Activated CD8-positive, alpha-beta T cell treated with anti-CD3 and anti-CD28 coated beads for 36 hours (primary cell): ENCODE results near the gene GRM5. TPM values are rescaled to one million over a fixed set of nuclear protein-coding genes. Genes with fewer than 3 reads are reported as not detected.

Experiments used
- ATAC-seq: fragments of 200-7000 bp; cut with Tn5 transposase; one replicate; pipeline ENCODE4 v1.10.0; 2021; ENCODE audit warnings: mild to moderate bottlenecking, moderate library complexity
- CTCF ChIA-PET: fragments of 350-600 bp; sonication (Branson Sonifier 250); formaldehyde crosslinking; loops from one replicate; lab custom pipeline; 2021; ENCODE audit warnings: antibody characterized with exemption; lab: Charles Lee
- POLR2A ChIA-PET: fragments of 350-600 bp; sonication (Branson Sonifier 250); formaldehyde crosslinking; loops from one replicate; lab custom pipeline; 2021; ENCODE audit warnings: antibody characterized with exemption; lab: Charles Lee
- DNase-seq: peaks from one replicate; pipeline ENCODE4 v3.0.0-alpha.2; 2020
- H3K27ac Mint-ChIP-seq: one replicate; pipeline ENCODE4 v1.8.0; 2021; ENCODE audit warnings: mild to moderate bottlenecking, mixed read lengths
- H3K27me3 Mint-ChIP-seq: one replicate; pipeline ENCODE4 v1.8.0; 2021; ENCODE audit warnings: mixed read lengths
- H3K36me3 Mint-ChIP-seq: one replicate; pipeline ENCODE4 v1.8.0; 2021; ENCODE audit warnings: low read depth, mixed read lengths
- H3K4me1 Mint-ChIP-seq: one replicate; pipeline ENCODE4 v1.8.0; 2021; ENCODE audit warnings: low read depth, mixed read lengths
- H3K4me3 Mint-ChIP-seq: one replicate; pipeline ENCODE4 v1.8.0; 2021; ENCODE audit warnings: mild to moderate bottlenecking, moderate library complexity, mixed read lengths
- H3K9me3 Mint-ChIP-seq: one replicate; pipeline ENCODE4 v1.8.0; 2021; ENCODE audit warnings: mixed read lengths
- CTCF ChIP-seq: fragments of 200-600 bp; IDR thresholded peaks from one replicate; pipeline ENCODE4 v1.8.0; 2022; ENCODE audit warnings: antibody characterized with exemption, mild to moderate bottlenecking
- intact Hi-C: fragments of 100-400 bp; cut with micrococcal nuclease; formaldehyde crosslinking; loops from one replicate; pipeline ENCODE4 v1.10.0; 2022
- total RNA-seq, 2 experiments: library from RNA; stranded (reverse); gene quantifications; one replicate each; pipeline ENCODE4 v1.2.3, GENCODE V29; 2021

Gene GRM5
- total RNA-seq, 2 experiments from 2014 or later = not detected

- POLR2A ChIA-PET = no interaction called here
- no peaks in the 10 kb centered on the region for H3K36me3 Mint-ChIP-seq
Measured at GRCh38 chr11:88827018-88827676, 238.6 kb downstream of the GRM5 start.

GRCh38 chr11:88819616-88820015 is 246.2 kb downstream of the GRM5 start:
- H3K4me1 Mint-ChIP-seq = no peaks in the 10 kb centered on the region
- DNase-seq (no peak), ATAC-seq (no peak)
- H3K27me3 Mint-ChIP-seq = no peaks in the 10 kb centered on the region
- no peaks in the 10 kb centered on the region for H3K36me3 Mint-ChIP-seq
- peaks cover 3% of the 10 kb centered on the region for H3K9me3 Mint-ChIP-seq
- TF ChIP-seq CTCF = no peak
- intact Hi-C loops = no loop called here
- ChIA-PET POLR2A (no interaction called here), CTCF (interaction anchor here (0.6 kb wide), 1 partner anchor 324 kb away, joined by 3 read pairs; no protein-coding TSS in a partner anchor)
- H3K4me3 Mint-ChIP-seq = no peak overlapping the region
- no peak overlapping the region for H3K27ac Mint-ChIP-seq

More at GRCh38 chr11:88827018-88827676, 238.6 kb downstream of the GRM5 start:
- ATAC-seq (no peak), DNase-seq (no peak)
- Mint-ChIP-seq H3K9me3 (peaks cover 2% of the 10 kb centered on the region), H3K27me3 (no peaks in the 10 kb centered on the region), H3K4me3 (no peak overlapping the region), H3K27ac (no peak overlapping the region), H3K4me1 (no peaks in the 10 kb centered on the region)
- CTCF ChIA-PET = no interaction called here
- no peak for TF ChIP-seq CTCF
- intact Hi-C loops = no loop called here

- CTCF ChIA-PET = no interaction called here
- no peak for ATAC-seq
- H3K4me1 Mint-ChIP-seq = peaks cover 1% of the 10 kb centered on the region
Measured at GRCh38 chr11:88818978-88819377, 246.8 kb downstream of the GRM5 start.

GRCh38 chr11:88815505-88815904 is 250.3 kb downstream of the GRM5 start:
- Mint-ChIP-seq H3K27ac (no peak overlapping the region), H3K4me1 (peaks cover 9% of the 10 kb centered on the region), H3K9me3 (peaks cover 3% of the 10 kb centered on the region), H3K36me3 (no peaks in the 10 kb centered on the region), H3K27me3 (no peaks in the 10 kb centered on the region), H3K4me3 (no peak overlapping the region)
- no peak for ATAC-seq
- POLR2A ChIA-PET = no interaction called here
- intact Hi-C loops = no loop called here
- CTCF ChIA-PET = no interaction called here
- no peak for TF ChIP-seq CTCF
- no peak for DNase-seq

More at GRCh38 chr11:88818978-88819377, 246.8 kb downstream of the GRM5 start:
- DNase-seq = no peak
- peaks cover 3% of the 10 kb centered on the region for H3K9me3 Mint-ChIP-seq
- intact Hi-C loops = no loop called here
- H3K27me3 Mint-ChIP-seq = no peaks in the 10 kb centered on the region
- no peak overlapping the region for H3K4me3 Mint-ChIP-seq
- no peak overlapping the region for H3K27ac Mint-ChIP-seq
- no peaks in the 10 kb centered on the region for H3K36me3 Mint-ChIP-seq
- no peak for TF ChIP-seq CTCF
- POLR2A ChIA-PET = no interaction called here

- ATAC-seq = no peak
- CTCF ChIA-PET = no interaction called here
- H3K27ac Mint-ChIP-seq = no peak overlapping the region
- H3K4me1 Mint-ChIP-seq = peaks cover 9% of the 10 kb centered on the region
- no peaks in the 10 kb centered on the region for H3K27me3 Mint-ChIP-seq
- peaks cover 3% of the 10 kb centered on the region for H3K9me3 Mint-ChIP-seq
- no peak for DNase-seq
- no peak for TF ChIP-seq CTCF
- H3K4me3 Mint-ChIP-seq = no peak overlapping the region
- POLR2A ChIA-PET = no interaction called here
- intact Hi-C loops = no loop called here
- no peaks in the 10 kb centered on the region for H3K36me3 Mint-ChIP-seq
Measured at GRCh38 chr11:88814076-88814475, 251.7 kb downstream of the GRM5 start.
